ENCODE data around the gene ACKR3. TPM values are rescaled to one million over a fixed set of nuclear protein-coding genes. Genes with fewer than 3 reads are reported as not detected.

ACKR3 gene
- total and polyA plus RNA-seq, 7 donors, result 1.6 to 39.1 (median 17.0) TPM

GRCh38 chr2:236610991-236611821 is 41.6 kb downstream of the ACKR3 start:
- intact Hi-C loops (cut with DNase I), result no loop called here
- H3K36me3 ChIP-seq, result no peaks in the 10 kb centered on the region
- no peaks in the 10 kb centered on the region for H3K9me3 ChIP-seq
- H3K4me1 ChIP-seq, result peaks cover 0 to 20% (median 6%) of the 10 kb centered on the region in 4 donors
- no peak for TF ChIP-seq CTCF (IDR thresholded peaks at IDR 0.05)
- TF ChIP-seq POLR2A (IDR thresholded peaks at IDR 0.05), result no peak
- TF ChIP-seq EP300 (IDR thresholded peaks at IDR 0.05), result no peak
- DNase-seq, result no peak
- no peaks in the 10 kb centered on the region for H3K27me3 ChIP-seq
- no peak overlapping the region for H3K4me3 ChIP-seq
- no peak overlapping the region for H3K27ac ChIP-seq
- 70 to 82% methylated on average over 8 of the region's 8 CpGs for WGBS, 2 donors

GRCh38 chr2:236612737-236613136 is 43.1 kb downstream of the ACKR3 start:
- intact Hi-C loops (cut with DNase I), result no loop called here
- Histone ChIP-seq H3K4me1 (peaks cover 0 to 19% (median 6%) of the 10 kb centered on the region in 4 donors), H3K27me3 (no peaks in the 10 kb centered on the region), H3K4me3 (no peak overlapping the region), H3K9me3 (no peaks in the 10 kb centered on the region), H3K36me3 (no peaks in the 10 kb centered on the region), H3K27ac (no peak overlapping the region)
- no peak for DNase-seq
- 69 to 85% methylated on average over 10 of the region's 10 CpGs for WGBS, 2 donors
- TF ChIP-seq POLR2A (IDR thresholded peaks at IDR 0.05) (no peak), EP300 (IDR thresholded peaks at IDR 0.05) (no peak), POLR2AphosphoS5 (IDR thresholded peaks at IDR 0.05) (no peak), CTCF (IDR thresholded peaks at IDR 0.05) (no peak)

- H3K36me3 ChIP-seq, result no peaks in the 10 kb centered on the region
These were observed 44.0 kb downstream of the ACKR3 start for GRCh38 chr2:236613612-236614011.

GRCh38 chr2:236614551-236614950 is 44.9 kb downstream of the ACKR3 start:
- TF ChIP-seq POLR2A (IDR thresholded peaks at IDR 0.05) (no peak), EP300 (IDR thresholded peaks at IDR 0.05) (no peak), POLR2AphosphoS5 (IDR thresholded peaks at IDR 0.05) (no peak), CTCF (IDR thresholded peaks at IDR 0.05) (no peak)
- Histone ChIP-seq H3K27me3 (no peaks in the 10 kb centered on the region), H3K4me1 (peaks cover 0 to 7% (median 2%) of the 10 kb centered on the region in 4 donors), H3K9me3 (no peaks in the 10 kb centered on the region), H3K4me3 (no peak overlapping the region), H3K36me3 (no peaks in the 10 kb centered on the region), H3K27ac (no peak overlapping the region)
- DNase-seq, result no peak
- 70 to 82% methylated on average over 5 of the region's 5 CpGs for WGBS, 2 donors
- intact Hi-C loops (cut with DNase I), result no loop called here

More at GRCh38 chr2:236613612-236614011, 44.0 kb downstream of the ACKR3 start:
- Histone ChIP-seq H3K27me3 (no peaks in the 10 kb centered on the region), H3K4me1 (peaks cover 0 to 10% (median 4%) of the 10 kb centered on the region in 4 donors), H3K27ac (no peak overlapping the region), H3K4me3 (no peak overlapping the region), H3K9me3 (no peaks in the 10 kb centered on the region)
- intact Hi-C loops (cut with DNase I), result no loop called here
- no peak for TF ChIP-seq EP300 (IDR thresholded peaks at IDR 0.05)
- TF ChIP-seq CTCF (IDR thresholded peaks at IDR 0.05), result no peak
- 90% methylated on average over 4 of the region's 4 CpGs for WGBS, 2 donors
- DNase-seq, result no peak
